LNCAP (cell line): ENCODE measurements around the gene NPPB.

Experiments used
- TF ChIP-seq, protein P1 (sequence below): fragments of 450-650 bp; IDR thresholded peaks from 2 replicates; pipeline ENCODE4 v1.5.1; 2017; ENCODE audit warnings: mild to moderate bottlenecking

NPPB gene

DNA sequence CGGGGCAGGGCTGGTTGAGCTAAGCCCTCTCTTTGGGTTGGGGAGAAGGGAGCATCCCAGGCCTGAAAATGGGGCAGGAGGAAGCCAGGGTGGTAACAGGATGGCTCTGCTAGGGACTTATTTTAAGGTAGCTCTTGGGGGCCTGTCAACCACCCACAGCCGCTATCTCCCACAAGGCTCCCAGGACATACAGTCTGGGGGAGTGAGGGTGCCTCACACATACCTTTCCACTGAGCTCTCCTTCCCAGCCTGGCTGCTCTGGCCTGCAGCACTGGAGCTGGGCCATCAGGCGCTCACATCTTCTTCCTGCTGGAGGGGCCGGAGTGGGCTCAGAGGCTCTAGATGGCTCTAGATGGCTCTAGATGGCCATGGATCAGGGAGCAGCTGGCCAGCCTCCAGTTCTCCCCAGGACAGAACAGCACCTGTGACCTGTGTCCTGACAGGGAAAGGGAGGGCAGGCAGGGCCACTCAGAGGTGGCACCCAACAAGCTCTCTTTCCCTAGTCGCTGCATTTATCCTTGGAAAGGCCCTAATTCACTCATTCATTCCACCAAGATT is 11.0 kb upstream of the NPPB start:
- TF ChIP-seq, protein P1, sequence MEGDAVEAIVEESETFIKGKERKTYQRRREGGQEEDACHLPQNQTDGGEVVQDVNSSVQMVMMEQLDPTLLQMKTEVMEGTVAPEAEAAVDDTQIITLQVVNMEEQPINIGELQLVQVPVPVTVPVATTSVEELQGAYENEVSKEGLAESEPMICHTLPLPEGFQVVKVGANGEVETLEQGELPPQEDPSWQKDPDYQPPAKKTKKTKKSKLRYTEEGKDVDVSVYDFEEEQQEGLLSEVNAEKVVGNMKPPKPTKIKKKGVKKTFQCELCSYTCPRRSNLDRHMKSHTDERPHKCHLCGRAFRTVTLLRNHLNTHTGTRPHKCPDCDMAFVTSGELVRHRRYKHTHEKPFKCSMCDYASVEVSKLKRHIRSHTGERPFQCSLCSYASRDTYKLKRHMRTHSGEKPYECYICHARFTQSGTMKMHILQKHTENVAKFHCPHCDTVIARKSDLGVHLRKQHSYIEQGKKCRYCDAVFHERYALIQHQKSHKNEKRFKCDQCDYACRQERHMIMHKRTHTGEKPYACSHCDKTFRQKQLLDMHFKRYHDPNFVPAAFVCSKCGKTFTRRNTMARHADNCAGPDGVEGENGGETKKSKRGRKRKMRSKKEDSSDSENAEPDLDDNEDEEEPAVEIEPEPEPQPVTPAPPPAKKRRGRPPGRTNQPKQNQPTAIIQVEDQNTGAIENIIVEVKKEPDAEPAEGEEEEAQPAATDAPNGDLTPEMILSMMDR: no peak

DNA sequence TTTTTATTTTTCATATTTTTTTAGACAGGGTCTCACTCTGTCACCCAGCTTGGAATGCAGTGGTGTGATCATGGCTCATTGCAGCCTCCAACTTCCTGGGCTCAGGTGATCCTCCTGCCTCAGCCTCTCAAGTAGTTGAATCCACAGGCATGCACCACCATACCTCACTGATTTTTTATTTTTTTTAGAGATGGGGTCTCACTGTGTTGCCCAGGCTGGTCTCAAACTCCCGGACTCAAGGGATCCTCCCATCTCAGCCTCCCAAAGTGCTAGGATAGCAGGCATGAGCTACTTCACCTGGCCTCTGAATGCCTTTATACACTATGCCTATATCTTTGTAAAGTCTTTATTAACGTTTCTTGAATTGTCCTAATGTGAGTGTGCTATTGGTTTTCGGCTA is 10.4 kb upstream of the NPPB start:
- TF ChIP-seq, protein P1: no peak

DNA sequence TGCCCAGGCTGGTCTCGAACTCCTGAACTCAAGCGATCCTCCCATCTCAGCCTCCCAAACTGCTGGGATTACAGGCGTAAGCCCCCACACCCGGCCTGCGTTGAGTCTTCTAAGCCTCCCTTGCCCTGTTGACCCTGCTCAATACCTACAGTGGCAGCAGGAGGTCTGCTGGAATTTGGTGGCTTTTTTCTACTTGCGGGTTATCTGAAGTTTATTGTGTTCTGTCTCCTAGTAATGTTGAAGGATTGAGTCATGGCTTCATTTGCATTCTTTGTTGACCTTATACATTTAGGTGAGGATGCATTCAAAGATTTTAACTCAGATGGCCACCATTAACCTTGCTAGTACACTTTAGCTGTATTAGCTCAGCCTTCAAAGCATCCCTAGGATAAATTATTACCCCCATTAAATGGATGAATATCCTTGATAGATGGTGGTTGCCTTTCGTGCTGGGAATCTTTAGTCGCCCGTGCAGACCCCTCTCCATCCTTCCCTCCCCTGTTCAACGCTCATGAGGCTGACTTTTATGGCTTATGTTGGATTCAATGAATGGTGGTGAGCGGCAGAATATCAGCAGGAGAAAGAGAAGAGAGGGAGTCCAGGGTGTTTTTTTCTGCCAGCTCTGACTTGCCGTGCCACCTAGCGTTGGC is 9.7 kb upstream of the NPPB start:
- TF ChIP-seq, protein P1: no peak

DNA sequence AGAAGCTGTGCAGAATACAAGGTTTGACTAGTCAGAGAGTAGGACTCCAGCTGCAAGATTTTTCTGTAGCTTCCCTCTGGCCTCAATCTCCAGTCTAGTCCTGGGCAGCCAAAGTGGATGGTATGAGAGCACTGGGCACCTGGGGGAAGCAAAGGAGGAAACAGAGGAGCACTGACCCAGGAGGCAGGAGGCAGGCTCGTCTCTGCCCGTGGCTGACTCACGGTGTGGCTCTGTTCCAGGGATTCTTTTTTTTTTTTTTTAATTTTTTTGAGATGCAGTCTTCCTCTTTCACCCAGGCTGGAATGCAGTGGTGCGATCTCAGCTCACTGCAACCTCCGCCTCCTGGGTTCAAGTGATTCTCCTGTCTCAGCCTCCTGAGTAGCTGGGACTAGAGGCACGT is 4.1 kb upstream of the NPPB start:
- TF ChIP-seq, protein P1: no peak

DNA sequence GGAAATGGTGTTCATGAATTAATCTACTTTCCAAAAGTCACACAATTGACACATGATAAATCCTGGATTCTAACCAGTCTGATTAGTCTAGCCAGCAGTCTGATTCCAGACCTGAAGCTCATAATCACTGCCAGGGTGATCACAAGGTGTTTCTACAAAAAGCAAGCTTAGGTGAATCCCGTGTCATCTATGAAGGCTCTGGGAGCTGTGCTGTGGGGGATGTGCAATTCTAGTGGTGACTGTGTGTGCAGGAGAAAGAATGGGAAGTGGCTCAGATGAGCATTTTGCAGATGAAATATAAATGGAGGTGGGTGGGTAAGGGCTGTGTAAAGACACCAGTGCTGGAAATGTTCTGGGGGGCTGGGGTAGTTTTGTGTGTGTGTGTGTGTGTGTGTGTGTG is 1.8 kb upstream of the NPPB start:
- TF ChIP-seq, protein P1: no peak

DNA sequence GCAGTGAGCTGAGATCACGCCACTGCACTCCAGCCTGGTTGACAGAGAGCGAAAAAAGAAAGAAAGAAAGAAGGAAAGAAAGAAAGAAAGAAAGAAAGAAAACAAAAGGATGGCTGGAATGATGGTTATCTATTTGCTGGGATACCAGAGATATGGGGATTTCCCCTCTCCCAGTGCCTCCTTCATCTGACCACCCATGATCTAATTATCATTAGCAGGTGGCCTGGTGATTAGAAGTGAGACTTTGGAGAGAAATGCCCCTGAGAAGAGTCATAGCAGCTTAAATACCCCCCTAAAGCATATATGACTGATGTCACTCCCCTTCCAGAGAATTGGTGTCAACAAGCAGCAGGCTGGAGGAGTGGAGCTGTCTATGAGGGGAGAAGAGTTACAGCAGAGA is 1.3 kb upstream of the NPPB start:
- TF ChIP-seq, protein P1: no peak

DNA sequence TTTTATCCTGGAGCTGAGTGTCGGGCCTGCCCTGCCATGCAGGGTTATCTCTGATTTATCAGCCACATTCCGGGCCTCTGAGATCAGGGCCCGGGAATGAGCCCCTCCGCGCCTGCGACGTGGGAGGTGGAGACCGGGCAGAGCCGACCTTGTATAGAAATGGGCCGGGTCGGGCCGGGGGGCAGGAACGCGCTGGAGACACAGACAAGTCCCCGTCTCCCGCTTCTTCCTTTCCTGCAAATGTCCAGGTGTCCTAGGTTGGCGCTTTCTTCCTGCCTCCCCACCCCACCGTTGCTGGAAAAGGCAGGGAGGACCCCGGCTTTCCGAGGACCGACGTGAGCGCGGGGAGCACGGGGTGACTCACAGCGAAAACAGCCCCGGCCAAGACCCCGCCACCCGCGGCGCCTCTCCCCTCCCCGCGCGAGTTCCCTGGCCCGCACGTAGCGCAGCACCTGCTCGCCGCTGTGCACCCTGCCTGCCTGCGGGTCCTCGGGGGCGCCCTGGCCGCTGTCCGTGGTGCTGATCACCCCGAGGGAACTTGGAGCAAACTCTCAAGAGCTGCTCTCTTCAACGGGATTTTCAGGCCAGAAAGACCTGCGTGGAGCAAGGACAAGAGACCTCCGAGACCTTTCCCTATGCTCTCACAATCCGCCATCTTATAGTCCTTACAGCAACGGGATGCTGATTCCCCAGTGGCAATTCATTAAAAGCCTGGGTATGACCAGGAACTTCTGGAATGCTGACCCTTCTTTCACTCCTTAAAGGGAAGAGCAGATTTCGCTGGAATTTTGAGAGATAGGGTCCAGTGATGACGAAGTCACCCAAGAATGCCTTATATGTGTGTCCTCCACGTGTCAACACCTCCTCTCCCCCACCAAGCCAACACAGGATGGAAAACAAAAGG is 475 bp upstream of the NPPB start:
- TF ChIP-seq, protein P1: peak; percentile 24; the same call in 1 of the 2 replicates
